Suprapubic skin (tissue), 4 donors: Measurements from ENCODE around the gene FH. TPM values are rescaled to one million over a fixed set of nuclear protein-coding genes. Genes with fewer than 3 reads are reported as not detected.

Experiments
- DNase-seq, 2 donors: peaks; one replicate each; pipeline ENCODE4 v3.0.0-alpha.2; 2019; ENCODE audit warnings: low spot score in 2 of 2
- H3K27ac ChIP-seq: fragments of 200-600 bp; sonication (generic); one replicate; pipeline ENCODE4 v1.5.1; 2019
- H3K27me3 ChIP-seq: fragments of 200-600 bp; sonication (generic); one replicate; pipeline ENCODE4 v1.5.1; 2019
- H3K36me3 ChIP-seq: fragments of 200-600 bp; sonication (generic); one replicate; pipeline ENCODE4 v1.5.1; 2019
- H3K4me1 ChIP-seq: fragments of 200-600 bp; sonication (generic); one replicate; pipeline ENCODE4 v1.5.1; 2019
- H3K4me3 ChIP-seq: fragments of 200-600 bp; sonication (generic); one replicate; pipeline ENCODE4 v1.5.1; 2019; ENCODE audit warnings: mild to moderate bottlenecking
- H3K9me3 ChIP-seq: fragments of 200-600 bp; sonication (generic); one replicate; pipeline ENCODE4 v1.5.1; 2019
- CTCF ChIP-seq, 2 donors: fragments of 200-600 bp in 1 of 2; fragments of 450-650 bp in 1 of 2; sonication (generic) in 1 of 2; IDR thresholded peaks; one replicate each; pipeline ENCODE4 v1.5.1; 2016 to 2019; ENCODE audit warnings: antibody characterized with exemption in 2 of 2, mild to moderate bottlenecking in 1 of 2, moderate library complexity in 1 of 2
- EP300 ChIP-seq: sonication (generic); formaldehyde crosslinking; IDR thresholded peaks from one replicate; pipeline ENCODE4 v1.6.1; 2017; ENCODE audit warnings: antibody characterized with exemption
- POLR2A ChIP-seq, 2 donors: fragments of 450-650 bp; IDR thresholded peaks; one replicate each; pipeline ENCODE4 v1.6.1; 2017; ENCODE audit warnings: antibody characterized with exemption in 2 of 2, mild to moderate bottlenecking in 2 of 2, moderate library complexity in 2 of 2
- POLR2AphosphoS5 ChIP-seq, 3 donors: sonication (generic); formaldehyde crosslinking; IDR thresholded peaks; one replicate each; pipeline ENCODE4 v1.6.1; 2017; ENCODE audit warnings: antibody characterized with exemption in 3 of 3
- WGBS: methylation state at CpG from one replicate; pipeline ENCODE4 v1.1.5; 2018; 5-methylcytosine and 5-hydroxymethylcytosine counted together
- total RNA-seq, 4 donors: library from RNA; depleted of rRNA; stranded (reverse); fragments of >200 nt; gene quantifications; one replicate each; pipeline ENCODE4 v1.1.0, GENCODE V29; 2016

The FH gene
- total RNA-seq, 4 donors from 2014 or later, result 24.2 to 65.8 (median 51.2) TPM

DNA sequence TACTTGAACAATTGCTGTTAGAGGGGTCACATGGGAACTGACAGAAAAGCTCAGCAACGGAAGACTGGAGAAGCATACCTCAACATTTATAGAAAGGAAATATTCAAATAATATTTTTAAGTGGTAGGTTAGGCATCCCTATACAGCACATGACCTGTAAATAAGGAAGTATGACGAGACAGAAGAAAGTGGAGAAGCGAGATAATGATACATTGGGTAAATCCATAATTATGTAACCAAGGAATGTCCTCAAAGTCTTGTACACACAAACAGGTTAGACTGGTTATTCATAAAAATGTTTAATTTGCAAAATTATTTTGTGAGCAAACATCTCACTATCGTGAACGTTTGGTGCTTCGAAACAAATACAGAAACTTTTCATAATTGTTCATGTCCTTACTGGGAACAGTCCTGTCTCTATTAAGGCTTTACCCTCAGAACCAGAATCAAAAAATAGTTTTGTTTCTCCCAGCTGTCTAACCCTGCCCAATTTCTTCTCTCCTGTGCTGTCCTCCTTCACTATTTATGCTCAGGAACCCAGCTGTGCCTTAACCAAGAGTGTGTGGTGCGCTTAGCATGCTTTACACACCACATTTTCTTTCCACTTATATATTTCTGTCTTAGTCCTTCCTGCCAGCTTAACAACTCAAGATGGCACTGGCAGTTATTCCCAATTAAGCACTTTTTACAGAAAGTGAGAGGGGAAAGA, 22.8 kb upstream of the FH start:
- Histone ChIP-seq H3K4me3 (no peak overlapping the region), H3K4me1 (peaks cover 5% of the 10 kb centered on the region), H3K27me3 (no peaks in the 10 kb centered on the region), H3K27ac (no peak overlapping the region), H3K36me3 (no peaks in the 10 kb centered on the region), H3K9me3 (no peaks in the 10 kb centered on the region)
- 68% methylated on average over 7 of the region's 7 CpGs for WGBS
- TF ChIP-seq POLR2A (IDR thresholded peaks at IDR 0.05), result no peak
- no peak for TF ChIP-seq EP300
- TF ChIP-seq CTCF (IDR thresholded peaks at IDR 0.05), result no peak
- no peak for TF ChIP-seq POLR2AphosphoS5 (IDR thresholded peaks at IDR 0.05)
- no peak for DNase-seq

- no peak for TF ChIP-seq CTCF (IDR thresholded peaks at IDR 0.05)
- no peak for TF ChIP-seq POLR2AphosphoS5 (IDR thresholded peaks at IDR 0.05)
- no peak for TF ChIP-seq EP300
Measured at GRCh38 chr1:241536969-241537368, 17.4 kb upstream of the FH start.

DNA sequence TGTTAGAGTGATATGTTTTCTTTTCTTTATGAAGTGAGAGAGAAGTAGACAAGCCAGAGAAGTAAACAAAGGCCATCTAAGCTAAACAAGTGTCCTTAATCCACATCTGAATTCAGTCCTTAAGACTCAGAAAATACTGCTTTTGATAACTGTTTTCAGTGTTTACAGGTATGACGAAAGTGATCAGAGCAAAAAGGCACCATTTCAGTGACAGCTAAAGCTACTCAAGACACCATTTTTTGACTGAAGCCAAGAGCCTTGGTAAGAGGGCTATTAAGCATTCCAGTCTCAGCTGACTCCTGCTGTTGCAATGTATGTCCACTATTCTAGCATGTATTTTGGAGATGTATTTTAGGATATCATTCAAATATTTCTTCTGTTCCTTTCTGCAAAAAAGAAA, 16.7 kb upstream of the FH start:
- no peaks in the 10 kb centered on the region for H3K27me3 ChIP-seq
- WGBS, result 81% methylated on average over 1 of the region's 1 CpG
- no peak for DNase-seq
- no peaks in the 10 kb centered on the region for H3K36me3 ChIP-seq
- H3K4me1 ChIP-seq, result peaks cover 7% of the 10 kb centered on the region
- TF ChIP-seq POLR2AphosphoS5 (IDR thresholded peaks at IDR 0.05), result no peak
- TF ChIP-seq CTCF (IDR thresholded peaks at IDR 0.05), result no peak
- TF ChIP-seq EP300, result no peak
- TF ChIP-seq POLR2A (IDR thresholded peaks at IDR 0.05), result no peak
- no peak overlapping the region for H3K4me3 ChIP-seq
- H3K27ac ChIP-seq, result no peak overlapping the region
- H3K9me3 ChIP-seq, result no peaks in the 10 kb centered on the region

More at GRCh38 chr1:241536969-241537368, 17.4 kb upstream of the FH start:
- WGBS, result 71% methylated on average over 2 of the region's 2 CpGs
- Histone ChIP-seq H3K4me3 (no peak overlapping the region), H3K36me3 (no peaks in the 10 kb centered on the region), H3K4me1 (peaks cover 3% of the 10 kb centered on the region), H3K9me3 (no peaks in the 10 kb centered on the region), H3K27me3 (no peaks in the 10 kb centered on the region), H3K27ac (no peak overlapping the region)
- no peak for DNase-seq

GRCh38 chr1:241533326-241534115, 14.0 kb upstream of the FH start:
- H3K36me3 ChIP-seq, result no peaks in the 10 kb centered on the region
- no peaks in the 10 kb centered on the region for H3K27me3 ChIP-seq
- DNase-seq, result no peak
- peaks cover 10% of the 10 kb centered on the region for H3K4me1 ChIP-seq
- no peak overlapping the region for H3K27ac ChIP-seq
- no peak for TF ChIP-seq POLR2AphosphoS5 (IDR thresholded peaks at IDR 0.05)
- no peak for TF ChIP-seq EP300
- TF ChIP-seq POLR2A (IDR thresholded peaks at IDR 0.05), result no peak
- no peak for TF ChIP-seq CTCF (IDR thresholded peaks at IDR 0.05)
- WGBS, result 65% methylated on average over 5 of the region's 5 CpGs
- no peaks in the 10 kb centered on the region for H3K9me3 ChIP-seq
- H3K4me3 ChIP-seq, result no peak overlapping the region

GRCh38 chr1:241532864-241533263, 13.3 kb upstream of the FH start:
- DNase-seq, result no peak
- H3K4me1 ChIP-seq, result peaks cover 10% of the 10 kb centered on the region
- whole genome bisulfite sequencing, result 82% methylated on average over 7 of the region's 7 CpGs
- H3K27ac ChIP-seq, result no peak overlapping the region
- no peaks in the 10 kb centered on the region for H3K36me3 ChIP-seq
- H3K4me3 ChIP-seq, result no peak overlapping the region
- TF ChIP-seq POLR2A (IDR thresholded peaks at IDR 0.05) (no peak), CTCF (IDR thresholded peaks at IDR 0.05) (no peak), EP300 (no peak), POLR2AphosphoS5 (IDR thresholded peaks at IDR 0.05) (no peak)
- no peaks in the 10 kb centered on the region for H3K27me3 ChIP-seq
- no peaks in the 10 kb centered on the region for H3K9me3 ChIP-seq
